HG02571 (cell line): ENCODE data around the gene DLG1.
"Not testable (repeated sequence)": the region's sequence is repeated elsewhere in the genome, so short reads cannot be mapped to it uniquely, and the experiment has no call there.

Experiments
- ATAC-seq: cut with Tn5 transposase; IDR thresholded peaks from one replicate; pipeline ENCODE4 v1.9.1; 2021; ENCODE audit warnings: mild to moderate bottlenecking, moderate library complexity; ENCODE audit not compliant: unreplicated experiment

Gene DLG1

DNA sequence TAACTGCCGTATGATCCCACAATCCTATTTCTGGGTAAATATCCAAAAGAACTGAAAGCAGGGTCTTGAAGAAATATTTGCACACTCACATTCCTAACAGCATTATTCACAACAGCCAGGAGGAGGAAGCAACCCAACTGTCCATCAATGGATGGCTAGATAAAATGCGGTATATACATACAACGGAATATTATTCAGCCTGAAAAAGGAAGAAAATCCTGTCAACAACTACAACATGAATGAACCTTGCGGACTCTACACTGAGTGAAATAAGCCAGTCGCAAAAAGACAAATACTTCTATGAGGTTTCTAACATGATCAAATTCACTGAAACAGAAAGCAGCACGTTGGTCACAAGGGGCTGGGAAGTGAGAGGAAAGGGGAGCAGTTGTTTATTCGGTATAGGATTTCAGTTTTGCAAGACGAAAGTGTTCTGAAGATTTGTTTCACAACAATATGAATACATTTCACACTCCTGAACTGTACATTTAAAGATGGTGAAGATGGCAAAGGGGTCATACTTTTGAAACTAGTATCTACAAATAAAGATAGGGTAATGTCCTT lies 6.2 kb downstream of the DLG1 start:
- ATAC-seq, result no peak

DNA sequence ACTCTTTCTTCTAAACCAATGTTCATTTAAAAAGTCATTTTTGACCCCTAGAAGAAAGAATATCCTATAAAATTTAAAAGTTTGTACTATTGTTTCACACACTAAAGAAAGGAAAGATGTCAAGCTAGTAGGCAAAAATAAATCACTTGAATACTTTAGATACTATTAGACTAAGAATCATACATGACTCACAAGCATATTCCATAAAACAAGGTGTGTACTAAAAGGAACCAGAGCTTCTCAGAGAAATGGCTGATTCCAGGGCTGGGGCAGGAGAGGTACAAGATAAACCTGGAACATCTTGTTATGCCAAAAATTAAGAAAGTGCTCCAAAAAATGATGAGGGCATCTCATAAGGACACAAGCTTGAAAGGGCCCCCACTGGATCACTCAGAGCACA lies 8.7 kb downstream of the DLG1 start:
- no peak for ATAC-seq

DNA sequence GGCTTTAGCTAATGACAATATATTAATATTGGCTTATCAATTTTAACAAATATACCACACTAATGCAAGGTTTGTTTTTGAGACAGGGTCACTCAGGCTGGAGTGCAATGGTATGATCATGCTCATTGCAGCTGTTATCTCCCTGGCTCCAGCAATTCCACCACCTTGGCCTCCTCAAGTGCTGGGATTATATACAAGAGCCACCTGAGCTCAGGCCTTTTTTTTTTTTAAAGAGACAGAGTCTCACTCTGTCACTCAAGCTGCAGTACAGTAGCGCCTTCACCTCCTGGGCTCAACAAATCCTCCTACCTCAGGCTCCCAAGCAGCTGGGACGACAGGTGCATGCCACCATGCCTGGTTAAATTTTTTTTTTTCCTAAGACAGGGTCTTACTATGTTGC lies 11.7 kb downstream of the DLG1 start:
- ATAC-seq, result no peak

- ATAC-seq, result no peak
These were observed 12.9 kb downstream of the DLG1 start for GRCh38 chr3:197285557-197285956.

DNA sequence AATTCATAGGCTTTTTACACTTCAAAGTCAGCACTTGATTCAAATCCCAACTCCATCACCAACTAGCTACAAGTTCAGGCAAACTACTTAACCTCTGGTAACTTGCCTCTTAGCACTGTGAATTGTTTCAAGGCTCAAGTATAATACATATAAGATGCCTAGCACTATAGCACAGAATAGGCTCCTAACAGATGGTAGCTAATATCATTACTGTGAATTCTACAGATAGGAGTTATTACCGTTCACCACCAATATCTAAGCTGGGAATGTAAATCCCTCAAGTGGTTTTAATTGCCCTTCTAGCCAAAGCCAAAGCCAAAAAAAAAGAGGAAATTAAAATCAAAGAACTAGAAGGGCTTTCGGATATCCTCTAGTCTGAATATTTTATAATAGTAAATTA lies 15.4 kb downstream of the DLG1 start:
- no peak for ATAC-seq

GRCh38 chr3:197281849-197282248 lies 16.6 kb downstream of the DLG1 start:
- no peak for ATAC-seq

DNA sequence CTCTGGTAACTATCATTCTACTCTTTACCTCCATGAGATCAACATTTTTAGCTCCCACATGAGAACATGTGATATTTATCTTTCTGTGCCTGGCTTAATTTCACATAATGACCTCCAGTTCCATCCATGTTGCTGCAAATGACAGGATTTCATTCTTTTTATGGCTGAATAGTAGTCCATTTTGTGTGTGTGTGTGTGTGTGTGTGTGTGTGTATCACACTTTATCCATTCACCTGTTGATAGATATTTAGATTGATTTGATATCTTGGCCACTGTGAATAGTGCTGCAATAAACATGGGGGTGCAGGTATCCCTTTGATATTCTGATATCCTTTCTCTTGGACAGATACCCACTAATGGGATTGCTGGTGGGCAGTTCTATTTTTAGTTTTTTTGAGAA lies 18.3 kb downstream of the DLG1 start:
- ATAC-seq, result no peak

- no peak for ATAC-seq
These were observed 19.5 kb downstream of the DLG1 start for GRCh38 chr3:197278933-197279332.

DNA sequence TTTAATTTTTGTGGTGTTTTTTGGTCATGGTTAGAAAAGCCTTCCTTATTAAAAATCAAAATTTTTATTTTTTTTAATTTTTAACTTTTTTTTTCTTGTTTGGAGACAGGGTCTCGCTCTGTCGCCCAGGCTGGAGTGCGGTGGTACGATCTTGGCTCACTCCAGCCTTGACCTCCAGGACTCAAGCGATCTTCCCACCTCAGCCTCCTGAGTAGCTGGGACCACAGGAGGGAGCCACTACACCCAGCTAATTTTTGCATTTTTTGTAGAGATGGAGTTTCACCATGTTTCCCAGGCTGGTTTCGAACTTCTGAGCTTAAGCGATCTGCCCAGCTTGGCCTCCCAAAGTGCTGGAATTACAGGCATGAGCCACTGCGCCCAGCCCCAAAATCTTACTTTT lies 21.6 kb downstream of the DLG1 start:
- ATAC-seq, result not testable (repeated sequence)

- ATAC-seq, result no peak
These were observed 27.7 kb downstream of the DLG1 start for GRCh38 chr3:197270558-197271317.

- ATAC-seq, result no peak
These were observed 29.4 kb downstream of the DLG1 start for GRCh38 chr3:197269024-197269423.

DNA sequence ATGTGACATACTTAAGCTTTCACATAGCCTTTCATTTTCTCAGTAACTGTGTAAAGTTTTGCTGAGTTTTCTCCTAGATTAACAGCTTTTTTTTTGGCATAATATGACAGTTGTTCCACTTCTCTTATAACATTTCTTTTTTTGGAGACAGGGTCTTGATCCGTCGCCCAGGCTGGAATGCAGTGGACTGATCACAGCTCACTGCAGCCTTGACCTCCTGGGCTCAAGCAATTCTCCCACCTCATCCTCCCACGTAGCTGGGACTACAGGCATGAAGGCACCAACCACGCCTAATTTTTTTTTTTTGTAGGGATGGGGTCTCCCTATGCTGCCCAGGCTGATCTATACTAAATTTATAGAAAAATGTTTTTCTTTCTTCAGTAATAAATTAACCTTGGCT lies 30.1 kb downstream of the DLG1 start:
- no peak for ATAC-seq

- ATAC-seq, result no peak
These were observed 32.1 kb downstream of the DLG1 start for GRCh38 chr3:197266331-197266730.

DNA sequence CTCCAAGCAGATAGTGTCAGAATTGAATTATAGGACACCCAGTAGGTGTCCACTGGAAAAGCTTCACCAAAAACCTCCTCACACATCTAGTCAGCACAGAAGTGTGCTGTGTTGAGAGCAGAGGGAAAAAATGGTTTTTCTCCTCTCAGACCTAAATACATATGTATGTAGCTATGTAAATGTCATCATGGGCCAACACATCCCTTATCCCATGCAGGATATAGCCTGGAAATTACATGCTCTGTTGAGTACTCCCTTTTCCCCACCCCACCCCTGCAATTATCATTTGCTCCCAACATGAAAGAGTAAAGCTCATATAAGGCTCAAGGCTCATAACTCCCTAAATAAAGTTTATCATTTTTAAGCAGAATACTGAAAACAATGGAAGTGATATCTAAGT lies 35.7 kb downstream of the DLG1 start:
- no peak for ATAC-seq

DNA sequence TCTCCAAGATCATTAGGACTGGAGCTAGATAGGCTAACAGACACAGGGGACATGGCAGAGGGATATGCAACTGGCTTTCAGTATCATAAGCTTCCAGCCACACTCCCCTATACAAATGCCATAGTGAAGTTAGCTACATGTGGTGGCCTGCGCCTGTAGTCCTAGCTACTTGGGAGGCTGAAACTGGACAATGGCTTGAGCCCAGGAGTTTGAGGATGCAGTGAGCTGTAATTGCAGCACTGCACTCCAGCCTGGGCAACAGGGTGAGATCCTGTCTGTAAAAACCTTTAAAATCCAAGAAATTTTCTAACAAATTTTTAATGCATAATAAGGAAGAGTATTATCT lies 37.3 kb downstream of the DLG1 start:
- ATAC-seq, result no peak

- no peak for ATAC-seq
These were observed 37.8 kb downstream of the DLG1 start for GRCh38 chr3:197260491-197261163.

- ATAC-seq, result no peak
These were observed 39.3 kb downstream of the DLG1 start for GRCh38 chr3:197259096-197259495.

GRCh38 chr3:197258168-197258755 lies 40.1 kb downstream of the DLG1 start:
- no peak for ATAC-seq

DNA sequence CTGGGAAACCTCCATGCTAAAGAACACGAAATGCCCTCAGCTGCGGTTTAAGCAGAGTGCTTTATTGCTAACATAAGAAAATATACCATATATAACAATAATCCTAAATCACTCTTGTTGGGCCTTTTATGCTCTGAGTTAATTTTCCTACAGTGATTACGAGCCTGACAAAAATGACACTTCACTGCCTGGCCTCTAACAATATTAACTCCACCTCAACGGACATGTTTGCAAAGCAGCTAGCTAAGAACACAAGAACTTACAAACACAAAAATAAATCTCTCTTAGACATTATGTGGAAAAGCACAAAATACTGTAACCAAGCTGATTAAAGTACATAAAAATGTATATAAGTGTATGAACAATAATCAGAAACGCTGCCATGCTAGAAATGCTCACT lies 40.7 kb downstream of the DLG1 start:
- no peak for ATAC-seq

DNA sequence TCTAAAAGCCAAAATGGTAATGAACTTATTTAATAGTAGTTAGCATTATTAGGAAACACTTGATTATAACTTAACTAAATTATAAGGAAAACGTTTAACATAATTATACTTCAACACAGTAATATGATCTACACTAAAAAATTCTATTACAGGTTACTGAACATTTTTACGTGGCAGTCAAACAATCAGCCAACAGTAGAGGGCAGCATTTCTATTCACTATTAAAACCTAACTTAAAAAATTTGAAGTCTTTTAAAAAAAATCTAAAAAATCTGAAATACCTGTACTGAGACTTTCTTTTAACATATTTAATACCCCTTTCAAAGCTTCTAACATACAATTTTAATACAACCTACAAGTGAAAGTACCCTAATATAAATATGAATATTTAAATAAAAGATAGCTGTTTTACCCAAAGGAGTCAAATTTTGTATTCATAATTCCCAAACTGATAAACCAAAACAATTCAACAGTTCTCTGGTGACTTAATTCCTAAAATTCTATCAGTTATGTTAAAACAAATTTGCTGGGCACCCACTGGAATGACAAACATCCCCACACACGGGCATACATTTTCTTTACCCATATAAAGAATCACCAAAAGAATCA lies 41.5 kb downstream of the DLG1 start:
- no peak for ATAC-seq

GRCh38 chr3:197256104-197256503 lies 42.3 kb downstream of the DLG1 start:
- no peak for ATAC-seq
